Naive thymus-derived CD4-positive, alpha-beta T cell (primary cell): ENCODE data around the gene BDH1. TPM values are rescaled to one million over a fixed set of nuclear protein-coding genes. Genes with fewer than 3 reads are reported as not detected.

ENCODE experiments used
- ATAC-seq: fragments of 150-1000 bp; cut with Tn5 transposase; 2 replicates; pipeline ENCODE4 v1.10.0; 2021; ENCODE audit warnings: mild to moderate bottlenecking, moderate library complexity
- CTCF ChIA-PET: fragments of 350-600 bp; sonication (Branson Sonifier 250); formaldehyde crosslinking; loops from one replicate; lab custom pipeline; 2021; ENCODE audit warnings: antibody characterized with exemption; lab: Charles Lee
- POLR2A ChIA-PET: fragments of 350-600 bp; sonication (Branson Sonifier 250); formaldehyde crosslinking; loops from one replicate; lab custom pipeline; 2021; ENCODE audit warnings: antibody characterized with exemption, inconsistent platforms; lab: Charles Lee
- DNase-seq, 9 donors: peaks; one replicate each; pipeline versions ENCODE4 v3.0.0 to v3.0.0-alpha.2; 2020 to 2022; ENCODE audit warnings: mixed read lengths in 1 of 9
- H3K27ac ChIP-seq: one replicate; pipeline ENCODE4 v1.7.0; 2013; ENCODE audit warnings: mild to moderate bottlenecking, low read depth, low read length, moderate library complexity
- H3K27me3 ChIP-seq, 2 donors: one replicate each; pipeline ENCODE4 v1.7.0; 2013; ENCODE audit warnings: low read length in 2 of 2, mild to moderate bottlenecking in 2 of 2, moderate library complexity in 2 of 2; ENCODE audit not compliant: control insufficient read depth in 2 of 2, insufficient read depth in 2 of 2
- H3K36me3 ChIP-seq, 3 experiments: 1 replicate in 2 of 3; 2 replicates in 1 of 3; pipeline ENCODE4 v1.7.0; 2013; ENCODE audit warnings: low read length in 3 of 3, mild to moderate bottlenecking in 3 of 3, moderate library complexity in 1 of 3; ENCODE audit not compliant: insufficient read depth in 3 of 3, control insufficient read depth in 2 of 3
- H3K4me1 ChIP-seq, 2 donors: one replicate each; pipeline ENCODE4 v1.7.0; 2013; ENCODE audit warnings: low read length in 2 of 2, mild to moderate bottlenecking in 2 of 2, moderate library complexity in 1 of 2; ENCODE audit not compliant: control insufficient read depth in 2 of 2, insufficient read depth in 2 of 2
- H3K4me3 ChIP-seq: 2 replicates; pipeline ENCODE4 v1.7.0; 2013; ENCODE audit warnings: mild to moderate bottlenecking, low read length
- H3K9me3 ChIP-seq, 3 experiments: 1 replicate in 2 of 3; 2 replicates in 1 of 3; pipeline ENCODE4 v1.7.0; 2013; ENCODE audit warnings: low read length in 3 of 3; ENCODE audit not compliant: control insufficient read depth in 2 of 3
- H3K27ac Mint-ChIP-seq, 9 donors: one replicate each; pipeline ENCODE4 v1.8.0; 2020 to 2022; ENCODE audit warnings: mixed read lengths in 9 of 9, mild to moderate bottlenecking in 8 of 9, moderate library complexity in 5 of 9, inconsistent platforms in 2 of 9
- H3K27me3 Mint-ChIP-seq, 5 donors: one replicate each; pipeline ENCODE4 v1.8.0; 2021 to 2022; ENCODE audit warnings: mixed read lengths in 5 of 5, mild to moderate bottlenecking in 1 of 5
- H3K36me3 Mint-ChIP-seq, 5 donors: one replicate each; pipeline ENCODE4 v1.8.0; 2020 to 2022; ENCODE audit warnings: mixed read lengths in 5 of 5, mild to moderate bottlenecking in 3 of 5, inconsistent platforms in 1 of 5
- H3K4me1 Mint-ChIP-seq, 7 donors: one replicate each; pipeline ENCODE4 v1.8.0; 2020 to 2022; ENCODE audit warnings: mixed read lengths in 7 of 7, mild to moderate bottlenecking in 3 of 7, inconsistent platforms in 1 of 7
- H3K4me3 Mint-ChIP-seq, 10 donors: one replicate each; pipeline ENCODE4 v1.8.0; 2020 to 2022; ENCODE audit warnings: mild to moderate bottlenecking in 10 of 10, mixed read lengths in 10 of 10, moderate library complexity in 6 of 10, inconsistent platforms in 2 of 10
- H3K9me3 Mint-ChIP-seq, 11 donors: one replicate each; pipeline ENCODE4 v1.8.0; 2020 to 2022; ENCODE audit warnings: mixed read lengths in 11 of 11, mild to moderate bottlenecking in 4 of 11, inconsistent platforms in 1 of 11, moderate library complexity in 1 of 11
- intact Hi-C, 2 donors: fragments of 100-400 bp; cut with micrococcal nuclease; formaldehyde crosslinking; loops; one replicate each; pipeline ENCODE4 v1.15.1; 2023
- polyA plus RNA-seq, 2 donors: library from polyadenylated mRNA; unstranded; fragments of 300-500 nt; fragmentation: Illumina TruSeq; gene quantifications; one replicate each; pipeline ENCODE4 v1.2.3, GENCODE V29; 2021
- total RNA-seq, 6 experiments: library from RNA in 5 of 6; stranded (reverse) in 5 of 6; gene quantifications; 1 replicate in 5 of 6; 2 replicates in 1 of 6; pipeline ENCODE4 v1.2.3 and lab custom pipeline; 2021 to 2026

Gene BDH1
- total and polyA plus RNA-seq, 7 experiments from 2014 or later = 31.3 to 105 (median 43.4) TPM

GRCh38 chr3:197507541-197507940 lies 48.2 kb downstream of the BDH1 start:
- peaks cover 0 to 16% (median 3%) of the 10 kb centered on the region in 3 experiments for H3K36me3 ChIP-seq
- ATAC-seq (no peak), DNase-seq (no peak)
- peaks cover 3 to 13% (median 8%) of the 10 kb centered on the region in 5 donors for H3K36me3 Mint-ChIP-seq
- no peaks in the 10 kb centered on the region for H3K27me3 Mint-ChIP-seq
- H3K4me3 ChIP-seq = no peak overlapping the region
- H3K27ac Mint-ChIP-seq = no peak overlapping the region
- no peak overlapping the region for H3K4me3 Mint-ChIP-seq
- H3K9me3 Mint-ChIP-seq = no peaks in the 10 kb centered on the region
- ChIA-PET CTCF (interaction anchor here (2.0 to 2.2 kb wide), 2 partner anchors 21 to 251 kb away, joined by 6 read pairs; no protein-coding TSS in a partner anchor), POLR2A (no interaction called here)
- no peaks in the 10 kb centered on the region for H3K4me1 ChIP-seq
- H3K27me3 ChIP-seq = no peaks in the 10 kb centered on the region
- intact Hi-C loops = no loop called here
- peaks cover 0 to 10% (median 5%) of the 10 kb centered on the region in 7 donors for H3K4me1 Mint-ChIP-seq
- H3K9me3 ChIP-seq = no peaks in the 10 kb centered on the region
- no peak overlapping the region for H3K27ac ChIP-seq

- DNase-seq (no peak), ATAC-seq (no peak)
- H3K4me1 Mint-ChIP-seq = peaks cover 0 to 10% (median 5%) of the 10 kb centered on the region in 7 donors
- intact Hi-C loops = no loop called here
- ChIA-PET POLR2A (no interaction called here), CTCF (interaction anchor here (2.0 to 2.2 kb wide), 2 partner anchors 20 to 250 kb away, joined by 6 read pairs; no protein-coding TSS in a partner anchor)
- no peak overlapping the region for H3K4me3 Mint-ChIP-seq
- Histone ChIP-seq H3K27ac (no peak overlapping the region), H3K4me1 (no peaks in the 10 kb centered on the region), H3K36me3 (peaks cover 0 to 11% (median 3%) of the 10 kb centered on the region in 3 experiments), H3K27me3 (no peaks in the 10 kb centered on the region), H3K4me3 (no peak overlapping the region), H3K9me3 (no peaks in the 10 kb centered on the region)
- H3K27ac Mint-ChIP-seq = no peak overlapping the region
- no peaks in the 10 kb centered on the region for H3K9me3 Mint-ChIP-seq
- peaks cover 0 to 8% (median 7%) of the 10 kb centered on the region in 5 donors for H3K36me3 Mint-ChIP-seq
- H3K27me3 Mint-ChIP-seq = no peaks in the 10 kb centered on the region
Measured at GRCh38 chr3:197507081-197507480, 48.7 kb downstream of the BDH1 start.

DNA sequence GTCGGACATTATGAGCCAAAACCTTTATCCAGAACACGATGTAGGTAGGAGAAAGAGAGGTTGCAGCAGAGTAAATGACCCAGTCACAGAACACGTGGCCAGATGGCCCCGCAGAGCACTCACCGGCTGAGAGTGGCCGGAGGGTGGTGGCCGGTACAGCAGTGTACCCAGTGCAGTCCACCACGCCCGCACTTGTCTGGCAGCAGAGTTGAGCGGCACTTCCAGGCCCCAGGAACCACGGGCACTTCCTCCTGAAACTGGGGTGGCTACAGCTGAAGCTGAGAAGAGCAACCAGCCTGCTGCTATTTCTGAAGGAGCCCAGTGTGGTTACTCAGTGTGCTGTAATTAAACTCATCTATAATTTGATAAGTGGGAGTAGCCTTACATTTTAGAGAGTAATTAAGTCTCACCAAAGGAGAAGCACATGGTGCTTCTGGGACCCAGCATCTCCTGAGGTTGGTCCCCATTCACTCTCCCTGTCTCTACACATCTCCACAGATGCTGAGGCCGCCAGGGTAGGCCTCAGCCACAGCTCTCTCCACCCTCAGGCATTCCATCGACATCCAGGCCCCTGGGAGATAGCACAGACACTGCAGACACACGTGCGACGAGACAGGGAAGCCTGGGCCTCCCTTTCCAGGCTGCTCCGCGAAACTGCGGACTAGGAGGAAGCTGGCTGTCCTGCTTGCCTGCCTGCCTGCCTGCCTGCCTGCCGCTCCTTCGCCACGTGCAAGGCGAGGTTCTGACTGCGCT lies 49.8 kb downstream of the BDH1 start:
- Histone ChIP-seq H3K36me3 (no peaks in the 10 kb centered on the region), H3K4me3 (no peak overlapping the region), H3K9me3 (no peaks in the 10 kb centered on the region), H3K4me1 (no peaks in the 10 kb centered on the region), H3K27me3 (no peaks in the 10 kb centered on the region), H3K27ac (no peak overlapping the region)
- H3K4me3 Mint-ChIP-seq = no peak overlapping the region
- H3K27me3 Mint-ChIP-seq = no peaks in the 10 kb centered on the region
- H3K27ac Mint-ChIP-seq = no peak overlapping the region
- no peak for DNase-seq
- H3K4me1 Mint-ChIP-seq = peaks cover 0 to 10% (median 5%) of the 10 kb centered on the region in 7 donors
- POLR2A ChIA-PET = no interaction called here
- intact Hi-C loops = no loop called here
- CTCF ChIA-PET = interaction anchor here (0.5 to 2.0 kb wide), 2 partner anchors 19 to 298 kb away, joined by 3 to 6 read pairs; no protein-coding TSS in a partner anchor
- no peak for ATAC-seq
- peaks cover 0 to 3% (median 0%) of the 10 kb centered on the region in 5 donors for H3K36me3 Mint-ChIP-seq
- H3K9me3 Mint-ChIP-seq = no peaks in the 10 kb centered on the region

GRCh38 chr3:197504641-197505121 lies 51.1 kb downstream of the BDH1 start:
- no peaks in the 10 kb centered on the region for H3K27me3 Mint-ChIP-seq
- H3K4me3 ChIP-seq = no peak overlapping the region
- peaks cover 0 to 1% (median 0%) of the 10 kb centered on the region in 5 donors for H3K36me3 Mint-ChIP-seq
- no peak overlapping the region for H3K4me3 Mint-ChIP-seq
- H3K27ac Mint-ChIP-seq = no peak overlapping the region
- no peaks in the 10 kb centered on the region for H3K27me3 ChIP-seq
- CTCF ChIA-PET = no interaction called here
- H3K4me1 Mint-ChIP-seq = peaks cover 0 to 4% (median 0%) of the 10 kb centered on the region in 7 donors
- DNase-seq = no peak
- no peak overlapping the region for H3K27ac ChIP-seq
- no peaks in the 10 kb centered on the region for H3K36me3 ChIP-seq
- no peak for ATAC-seq
- H3K9me3 Mint-ChIP-seq = no peaks in the 10 kb centered on the region
- H3K9me3 ChIP-seq = no peaks in the 10 kb centered on the region
- POLR2A ChIA-PET = no interaction called here
- H3K4me1 ChIP-seq = no peaks in the 10 kb centered on the region
- intact Hi-C loops = loop anchor here in 1 of 2 donors (5.0 kb wide), 1 partner anchor 282 kb away; no protein-coding TSS in a partner anchor

- no peaks in the 10 kb centered on the region for H3K27me3 ChIP-seq
- DNase-seq (no peak), ATAC-seq (no peak)
- POLR2A ChIA-PET = no interaction called here
- H3K27ac ChIP-seq = no peak overlapping the region
- Mint-ChIP-seq H3K9me3 (no peaks in the 10 kb centered on the region), H3K4me3 (no peak overlapping the region), H3K27ac (peak overlapping the region in 1 of 9 donors; percentile 16), H3K27me3 (no peaks in the 10 kb centered on the region), H3K36me3 (no peaks in the 10 kb centered on the region), H3K4me1 (peaks cover 0 to 2% (median 0%) of the 10 kb centered on the region in 7 donors)
- no peaks in the 10 kb centered on the region for H3K4me1 ChIP-seq
- intact Hi-C loops = loop anchor here in 1 of 2 donors (5.0 kb wide), 1 partner anchor 282 kb away; no protein-coding TSS in a partner anchor
- no peaks in the 10 kb centered on the region for H3K36me3 ChIP-seq
- no peak overlapping the region for H3K4me3 ChIP-seq
- CTCF ChIA-PET = no interaction called here
- H3K9me3 ChIP-seq = no peaks in the 10 kb centered on the region
Measured at GRCh38 chr3:197504229-197504628, 51.5 kb downstream of the BDH1 start.

DNA sequence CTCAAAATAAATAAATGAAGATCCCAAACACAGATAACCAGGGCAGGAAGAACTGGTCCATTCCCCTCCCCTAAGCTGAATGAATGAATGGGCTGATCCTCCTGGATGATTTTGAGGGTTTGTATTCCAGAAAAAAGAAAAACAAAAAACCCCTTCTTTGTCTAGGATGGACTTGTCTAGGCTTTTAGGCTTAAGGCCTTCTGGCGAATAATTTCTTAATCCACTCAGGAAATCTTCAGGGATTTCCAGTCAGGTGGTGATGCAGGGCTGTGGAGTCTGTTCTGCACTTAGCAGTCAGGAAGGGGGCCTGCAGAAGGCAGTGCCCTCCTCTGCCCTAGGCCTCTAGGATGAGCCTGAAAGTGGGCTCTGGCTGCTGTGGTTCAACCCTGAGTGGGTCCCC lies 52.1 kb downstream of the BDH1 start:
- no peaks in the 10 kb centered on the region for H3K27me3 Mint-ChIP-seq
- no peaks in the 10 kb centered on the region for H3K4me1 ChIP-seq
- ATAC-seq (no peak), DNase-seq (no peak)
- H3K9me3 ChIP-seq = no peaks in the 10 kb centered on the region
- POLR2A ChIA-PET = no interaction called here
- H3K4me1 Mint-ChIP-seq = peaks cover 0 to 2% (median 0%) of the 10 kb centered on the region in 7 donors
- H3K4me3 ChIP-seq = no peak overlapping the region
- H3K27ac Mint-ChIP-seq = no peak overlapping the region
- no peaks in the 10 kb centered on the region for H3K36me3 ChIP-seq
- no peaks in the 10 kb centered on the region for H3K27me3 ChIP-seq
- intact Hi-C loops = loop anchor here in 1 of 2 donors (2.0 to 5.0 kb wide), 2 partner anchors 247 to 281 kb away; no protein-coding TSS in a partner anchor
- H3K4me3 Mint-ChIP-seq = no peak overlapping the region
- H3K9me3 Mint-ChIP-seq = no peaks in the 10 kb centered on the region
- H3K27ac ChIP-seq = no peak overlapping the region
- CTCF ChIA-PET = no interaction called here
- no peaks in the 10 kb centered on the region for H3K36me3 Mint-ChIP-seq
